ENCODE results near the gene DPCD. TPM values are rescaled to one million over a fixed set of nuclear protein-coding genes. Genes with fewer than 3 reads are reported as not detected.

The DPCD gene
- total RNA-seq, 1 donor = 46.3 TPM

- no peak for DNase-seq (ENCODE audit: low read depth)
- TF ChIP-seq CTCF (IDR thresholded peaks at IDR 0.05; ENCODE audit: insufficient read depth, low read length) = no peak
- H3K4me3 ChIP-seq (ENCODE audit: low read depth, low read length) = no peak overlapping the region
Measured at GRCh38 chr10:101607124-101607523, 19.0 kb downstream of the DPCD start.

- DNase-seq (ENCODE audit: low read depth) = no peak
- H3K4me3 ChIP-seq (ENCODE audit: low read depth, low read length) = no peak overlapping the region
- TF ChIP-seq CTCF (IDR thresholded peaks at IDR 0.05; ENCODE audit: insufficient read depth, low read length) = no peak
Measured at GRCh38 chr10:101609481-101609880, 21.4 kb downstream of the DPCD start.

- no peak for DNase-seq (ENCODE audit: low read depth)
Measured at GRCh38 chr10:101611096-101611905, 23.2 kb downstream of the DPCD start.

DNA sequence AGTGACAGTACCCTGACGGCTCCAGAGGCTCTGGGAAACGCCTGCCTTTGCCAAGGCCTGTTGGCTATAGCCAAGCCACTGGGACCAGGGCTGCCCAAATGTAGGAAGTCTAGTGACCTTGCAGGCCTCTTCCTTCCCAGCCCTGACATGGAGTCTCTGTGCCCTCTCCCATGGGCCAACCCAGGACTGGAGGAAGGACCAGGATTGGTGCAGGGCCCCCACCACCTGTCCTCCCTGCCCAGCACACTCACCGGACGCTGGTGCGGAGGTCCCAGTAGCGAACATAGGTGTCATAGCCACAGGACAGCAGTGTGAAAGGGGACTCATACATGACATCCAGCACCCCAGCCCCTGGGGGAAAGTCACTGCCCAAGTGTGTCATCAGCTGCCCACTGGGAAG lies 24.0 kb downstream of the DPCD start:
- no peak for DNase-seq (ENCODE audit: low read depth)
- no peak overlapping the region for H3K4me3 ChIP-seq (ENCODE audit: low read depth, low read length)
- no peak for TF ChIP-seq CTCF (IDR thresholded peaks at IDR 0.05; ENCODE audit: insufficient read depth, low read length)

More at GRCh38 chr10:101611096-101611905, 23.2 kb downstream of the DPCD start:
- TF ChIP-seq CTCF (IDR thresholded peaks at IDR 0.05; ENCODE audit: insufficient read depth, low read length) = no peak
- H3K4me3 ChIP-seq (ENCODE audit: low read depth, low read length) = no peak overlapping the region

GRCh38 chr10:101612872-101613271 lies 24.8 kb downstream of the DPCD start:
- H3K4me3 ChIP-seq (ENCODE audit: low read depth, low read length) = no peak overlapping the region
- DNase-seq (ENCODE audit: low read depth) = no peak
- no peak for TF ChIP-seq CTCF (IDR thresholded peaks at IDR 0.05; ENCODE audit: insufficient read depth, low read length)

GRCh38 chr10:101613646-101614045 lies 25.5 kb downstream of the DPCD start:
- no peak overlapping the region for H3K4me3 ChIP-seq (ENCODE audit: low read depth, low read length)
- TF ChIP-seq CTCF (IDR thresholded peaks at IDR 0.05; ENCODE audit: insufficient read depth, low read length) = no peak
- no peak for DNase-seq (ENCODE audit: low read depth)
